ENCODE results near the gene BAX. TPM values are rescaled to one million over a fixed set of nuclear protein-coding genes. Genes with fewer than 3 reads are reported as not detected.

Gene BAX
- total and polyA plus RNA-seq, 2 donors (not counting 1 experiment from before 2014, with no cell fraction given) = 95.3 to 109 TPM

DNA sequence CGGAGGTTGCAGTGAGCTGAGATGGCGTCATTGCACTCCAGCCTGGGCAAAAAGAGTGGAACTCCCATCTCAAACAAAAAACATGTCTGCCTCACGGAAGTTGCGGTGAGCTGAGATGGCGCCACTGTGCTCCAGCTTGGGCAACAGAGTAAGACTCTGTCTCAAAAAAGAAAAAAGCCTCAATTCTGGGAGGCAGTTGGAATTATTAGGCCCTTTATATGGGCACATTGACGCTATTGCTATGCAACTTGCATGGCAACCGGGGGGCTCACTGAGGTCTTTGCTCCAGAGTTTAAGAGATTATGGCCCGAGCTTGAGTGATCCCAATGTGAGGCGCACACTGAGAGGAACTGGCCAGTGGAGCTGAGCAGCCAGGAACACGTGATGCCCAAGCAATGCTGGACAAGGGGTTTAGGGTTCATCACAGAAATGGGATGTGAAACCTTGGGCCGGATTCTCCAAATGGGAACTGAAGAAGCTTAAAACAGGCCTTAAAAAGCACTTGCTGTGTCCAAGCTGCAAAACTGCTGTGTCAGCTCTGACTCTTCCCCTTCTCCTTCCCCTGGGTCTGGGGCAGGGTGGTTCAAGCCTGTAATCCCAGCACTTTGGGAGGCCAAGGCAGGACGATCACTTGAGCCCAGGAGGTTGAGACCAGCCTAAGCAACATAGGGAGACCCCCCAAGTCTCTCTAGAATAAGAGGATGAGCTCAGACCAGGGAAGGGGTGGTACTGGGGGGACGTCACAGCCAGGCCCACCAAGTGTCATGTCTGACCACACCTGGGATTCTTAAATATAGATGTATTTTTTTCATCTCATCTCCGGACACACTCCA lies 12.9 kb downstream of the BAX start:
- no peak overlapping the region for H3K27ac ChIP-seq (ENCODE audit: low read length in 2 of 2)
- H3K4me3 Mint-ChIP-seq = peak overlapping the region; percentile 100
- H3K27ac Mint-ChIP-seq = peak overlapping the region; percentile 56
- peaks cover 22% of the 10 kb centered on the region for H4K20me1 ChIP-seq (ENCODE audit: control insufficient read depth, insufficient read depth, low read length, poor library complexity, severe bottlenecking)
- intact Hi-C loops (cut with micrococcal nuclease) = no loop called here
- H3K9ac ChIP-seq (ENCODE audit: low read length) = no peak overlapping the region
- WGBS (ENCODE audit: insufficient coverage) = 90% methylated on average over 11 of the region's 14 CpGs
- peaks cover 26% of the 10 kb centered on the region for H3K79me2 ChIP-seq (ENCODE audit: control insufficient read depth, insufficient read depth, low read length)
- H3K9me3 ChIP-seq (ENCODE audit: control extremely low read depth in 1 of 3, control insufficient read depth in 2 of 3, insufficient read depth in 1 of 3, low read length in 2 of 3) = peaks cover 0 to 5% (median 0%) of the 10 kb centered on the region in 3 donors
- H3K36me3 ChIP-seq (replicated peaks in 1 of 2; ENCODE audit: control extremely low read depth in 1 of 2, control insufficient read depth in 1 of 2, extremely low read depth in 1 of 2, insufficient read depth in 2 of 2, low read length in 1 of 2) = peaks cover 0 to 40% of the 10 kb centered on the region in 2 experiments
- ChIA-PET CTCF (interaction anchor here (0.7 to 4.1 kb wide), 11 partner anchors 9 to 180 kb away, joined by 3 to 17 read pairs (median 4); partner anchors contain the start of genes GYS1, HSD17B14, NUCB1 and RUVBL2), POLR2A (interaction anchor here (0.5 to 3.2 kb wide), 8 partner anchors 9 to 180 kb away, joined by 3 to 17 read pairs (median 5); partner anchors contain the start of genes GYS1 and RUVBL2)
- no peak for ATAC-seq (ENCODE audit: low read depth)
- no peaks in the 10 kb centered on the region for H3K9me3 Mint-ChIP-seq (ENCODE audit: insufficient read depth)
- peaks cover 63% of the 10 kb centered on the region for H3K4me1 Mint-ChIP-seq
- no peak overlapping the region for H3K4me2 ChIP-seq (replicated peaks; ENCODE audit: low read depth, low read length, poor library complexity, severe bottlenecking)
- H2AFZ ChIP-seq (ENCODE audit: insufficient read depth, low read depth, low read length, poor library complexity, severe bottlenecking) = no peak overlapping the region
- TF ChIP-seq EZH2 (IDR thresholded peaks at IDR 0.05; ENCODE audit: borderline replicate concordance, insufficient read depth, low read depth, low read length, poor library complexity, severe bottlenecking) = no peak
- TF ChIP-seq, protein P1, sequence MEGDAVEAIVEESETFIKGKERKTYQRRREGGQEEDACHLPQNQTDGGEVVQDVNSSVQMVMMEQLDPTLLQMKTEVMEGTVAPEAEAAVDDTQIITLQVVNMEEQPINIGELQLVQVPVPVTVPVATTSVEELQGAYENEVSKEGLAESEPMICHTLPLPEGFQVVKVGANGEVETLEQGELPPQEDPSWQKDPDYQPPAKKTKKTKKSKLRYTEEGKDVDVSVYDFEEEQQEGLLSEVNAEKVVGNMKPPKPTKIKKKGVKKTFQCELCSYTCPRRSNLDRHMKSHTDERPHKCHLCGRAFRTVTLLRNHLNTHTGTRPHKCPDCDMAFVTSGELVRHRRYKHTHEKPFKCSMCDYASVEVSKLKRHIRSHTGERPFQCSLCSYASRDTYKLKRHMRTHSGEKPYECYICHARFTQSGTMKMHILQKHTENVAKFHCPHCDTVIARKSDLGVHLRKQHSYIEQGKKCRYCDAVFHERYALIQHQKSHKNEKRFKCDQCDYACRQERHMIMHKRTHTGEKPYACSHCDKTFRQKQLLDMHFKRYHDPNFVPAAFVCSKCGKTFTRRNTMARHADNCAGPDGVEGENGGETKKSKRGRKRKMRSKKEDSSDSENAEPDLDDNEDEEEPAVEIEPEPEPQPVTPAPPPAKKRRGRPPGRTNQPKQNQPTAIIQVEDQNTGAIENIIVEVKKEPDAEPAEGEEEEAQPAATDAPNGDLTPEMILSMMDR (IDR thresholded peaks at IDR 0.05) = no peak
- H3K4me1 ChIP-seq (ENCODE audit: control insufficient read depth in 2 of 2, insufficient read depth in 2 of 2, low read length in 2 of 2) = peaks cover 32 to 54% of the 10 kb centered on the region in 2 donors
- H3K27me3 Mint-ChIP-seq = no peaks in the 10 kb centered on the region
- H3K27me3 ChIP-seq (replicated peaks in 1 of 4; ENCODE audit: control extremely low read depth in 1 of 4, control insufficient read depth in 3 of 4, insufficient read depth in 4 of 4, low read length in 3 of 4) = no peaks in the 10 kb centered on the region
- no peak for DNase-seq
- no peak overlapping the region for H3K4me3 ChIP-seq (ENCODE audit: control extremely low read depth in 1 of 5, extremely low read depth in 1 of 5, insufficient read depth in 1 of 5, low read depth in 2 of 5, low read length in 4 of 5)
